ENCODE measurements around the gene SVBP. TPM values are rescaled to one million over a fixed set of nuclear protein-coding genes. Genes with fewer than 3 reads are reported as not detected.

SVBP gene
- total RNA-seq, 1 experiment from 2014 or later: 41.3 TPM

- no peak overlapping the region for H2BK20ac ChIP-seq (ENCODE audit: low read depth, low read length, poor library complexity, severe bottlenecking)
- H3T11ph ChIP-seq (ENCODE audit: low read length): no peak overlapping the region
- no peak overlapping the region for H2AFZ ChIP-seq (ENCODE audit: low read length)
- no peak overlapping the region for H3K18ac ChIP-seq (ENCODE audit: insufficient read length, low read depth, low read length)
- H3K27ac Mint-ChIP-seq: no peak overlapping the region
- no peaks in the 10 kb centered on the region for H3K4me1 ChIP-seq (ENCODE audit: insufficient read depth, low read length)
- H3K23ac ChIP-seq (ENCODE audit: insufficient read length, low read depth, low read length): no peak overlapping the region
- no peaks in the 10 kb centered on the region for H4K20me1 ChIP-seq (ENCODE audit: control insufficient read depth, insufficient read depth, insufficient read length)
- H3K9me3 Mint-ChIP-seq: no peaks in the 10 kb centered on the region
- H2BK15ac ChIP-seq (ENCODE audit: low read depth, low read length): no peak overlapping the region
- TF ChIP-seq CTCF (conservative IDR thresholded peaks at IDR 0.05): peak; percentile 85
- H3K27ac ChIP-seq (ENCODE audit: insufficient read length, low read depth, low read length): no peak overlapping the region
- H3K9ac ChIP-seq (ENCODE audit: extremely low read depth, insufficient read length, low read length): no peak overlapping the region
- H3K23me2 ChIP-seq (ENCODE audit: insufficient read length, low read depth, low read length, poor library complexity, severe bottlenecking): no peaks in the 10 kb centered on the region
- H4K91ac ChIP-seq (ENCODE audit: insufficient read length, low read depth, low read length): no peak overlapping the region
- no peak overlapping the region for H4K5ac ChIP-seq (ENCODE audit: insufficient read length, low read depth, low read length)
- DNase-seq: no peak
- H3K4me2 ChIP-seq (ENCODE audit: insufficient read depth, insufficient read length, low read length): no peak overlapping the region
- H4K8ac ChIP-seq (replicated peaks; ENCODE audit: insufficient read length, low read depth, low read length): no peak overlapping the region
- no peaks in the 10 kb centered on the region for H3K9me3 ChIP-seq (ENCODE audit: control insufficient read depth, low read depth, low read length)
- peaks cover 21 to 78% (median 65%) of the 10 kb centered on the region in 3 experiments for H3K36me3 Mint-ChIP-seq (ENCODE audit: insufficient read depth in 1 of 3, low read depth in 3 of 3)
- no peak overlapping the region for H2BK5ac ChIP-seq (ENCODE audit: insufficient read length, low read length)
- no peak overlapping the region for H2AK5ac ChIP-seq (ENCODE audit: insufficient read length, low read length)
- H3K4ac ChIP-seq (ENCODE audit: low read depth, low read length): no peak overlapping the region
- H2BK12ac ChIP-seq (ENCODE audit: insufficient read length, low read depth, low read length): no peak overlapping the region
- H3K79me1 ChIP-seq (ENCODE audit: insufficient read depth, low read depth, low read length, poor library complexity, severe bottlenecking): no peaks in the 10 kb centered on the region
- H3K14ac ChIP-seq (ENCODE audit: insufficient read depth, low read length): no peak overlapping the region
- H3K4me3 Mint-ChIP-seq: no peak overlapping the region
- no peaks in the 10 kb centered on the region for H3K27me3 ChIP-seq (ENCODE audit: insufficient read depth, low read length)
- H3K79me2 ChIP-seq (ENCODE audit: insufficient read depth, low read length): no peaks in the 10 kb centered on the region
- H3K56ac ChIP-seq (ENCODE audit: insufficient read length, low read depth, low read length): no peak overlapping the region
- no peak overlapping the region for H2BK120ac ChIP-seq (ENCODE audit: low read depth, low read length, poor library complexity, severe bottlenecking)
- H3K4me1 Mint-ChIP-seq: no peaks in the 10 kb centered on the region
- no peaks in the 10 kb centered on the region for H3K27me3 Mint-ChIP-seq (ENCODE audit: low read depth)
These were observed 39.3 kb downstream of the SVBP start for GRCh38 chr1:42777852-42778251.
